DLD1 (cell line): ENCODE data around the gene TMEM150A.
"Not testable (repeated sequence)": the region's sequence is repeated elsewhere in the genome, so short reads cannot be mapped to it uniquely, and the experiment has no call there.

Experiments used
- in situ Hi-C: cut with HindIII; loops from 2 replicates; pipeline ENCODE4 v1.10.0; 2017; ENCODE audit warnings: low sequenced_read_pairs

TMEM150A gene

DNA sequence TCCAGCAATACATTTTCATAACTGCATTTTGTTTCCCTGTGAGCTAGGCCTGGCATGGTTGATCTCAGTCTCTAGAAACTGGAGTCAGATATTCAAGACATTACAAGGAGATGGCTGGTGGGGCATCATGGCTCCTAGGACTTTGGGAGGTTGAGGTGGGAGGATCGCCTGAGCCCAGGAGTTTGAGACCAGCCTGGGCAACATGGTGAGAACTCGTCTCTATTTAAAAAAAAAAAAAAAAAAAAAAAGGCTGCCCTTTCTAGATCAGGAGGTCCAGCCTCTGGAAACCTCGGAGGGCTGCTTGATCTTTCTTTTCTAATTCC lies 25.5 kb downstream of the TMEM150A start:
- in situ Hi-C loops: no loop called here

DNA sequence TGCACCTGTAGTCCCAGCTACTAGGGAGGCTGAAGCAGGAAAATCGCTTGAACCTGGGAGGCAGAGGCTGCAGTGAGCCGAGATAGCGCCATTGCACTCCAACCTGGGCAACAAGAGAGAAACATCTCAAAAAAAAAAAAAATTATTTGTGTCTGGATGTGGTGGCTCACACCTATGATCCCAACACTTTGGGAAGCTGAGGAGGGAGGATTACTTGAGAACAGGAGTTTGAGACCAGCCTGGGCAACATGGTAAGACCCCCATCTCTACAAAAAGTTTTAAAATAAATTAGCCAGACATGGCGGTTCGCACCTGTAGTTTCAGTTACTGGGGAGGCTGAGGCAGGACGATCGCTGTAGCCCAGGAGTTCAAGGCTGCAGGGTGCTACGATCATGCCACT lies 26.8 kb downstream of the TMEM150A start:
- in situ Hi-C loops: no loop called here

DNA sequence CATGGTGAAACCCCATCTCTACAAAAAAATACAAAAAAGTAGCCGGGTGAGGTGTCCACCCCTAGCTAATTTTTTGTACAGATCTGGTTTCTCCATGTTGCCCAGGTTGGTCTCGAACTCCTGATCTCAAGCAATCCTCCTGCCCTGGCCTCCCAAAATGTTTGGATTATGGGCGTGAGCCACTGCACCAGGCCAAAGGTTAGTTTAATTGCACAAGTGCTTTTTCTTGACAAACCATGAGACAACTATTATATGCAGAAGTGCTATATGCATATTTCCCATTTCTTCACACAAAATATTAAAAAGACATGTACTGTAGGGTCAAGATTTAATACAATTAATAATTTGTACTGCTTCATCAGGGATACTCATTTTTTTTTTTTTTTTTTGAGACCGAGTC lies 36.2 kb downstream of the TMEM150A start:
- in situ Hi-C loops: no loop called here

DNA sequence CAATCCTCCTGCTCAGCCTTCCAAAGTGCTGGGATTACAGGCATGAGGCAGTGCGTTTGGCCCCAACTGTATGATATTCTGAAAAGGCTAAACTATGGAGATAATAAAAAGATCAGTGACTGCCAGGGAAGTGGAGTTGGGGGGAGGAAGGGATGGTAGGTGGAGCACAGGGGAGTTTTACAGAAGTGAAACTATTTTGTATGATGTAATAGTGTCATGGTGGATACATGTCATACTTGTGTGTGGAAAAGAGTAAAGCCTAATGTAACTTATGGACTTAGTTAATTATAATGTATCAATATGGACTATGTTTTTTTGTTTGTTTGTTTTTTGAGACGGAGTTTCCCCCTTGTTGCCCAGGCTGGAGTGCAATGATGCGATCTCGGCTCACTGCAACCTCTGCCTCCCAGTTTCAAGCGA lies 38.3 kb downstream of the TMEM150A start:
- in situ Hi-C loops: no loop called here

DNA sequence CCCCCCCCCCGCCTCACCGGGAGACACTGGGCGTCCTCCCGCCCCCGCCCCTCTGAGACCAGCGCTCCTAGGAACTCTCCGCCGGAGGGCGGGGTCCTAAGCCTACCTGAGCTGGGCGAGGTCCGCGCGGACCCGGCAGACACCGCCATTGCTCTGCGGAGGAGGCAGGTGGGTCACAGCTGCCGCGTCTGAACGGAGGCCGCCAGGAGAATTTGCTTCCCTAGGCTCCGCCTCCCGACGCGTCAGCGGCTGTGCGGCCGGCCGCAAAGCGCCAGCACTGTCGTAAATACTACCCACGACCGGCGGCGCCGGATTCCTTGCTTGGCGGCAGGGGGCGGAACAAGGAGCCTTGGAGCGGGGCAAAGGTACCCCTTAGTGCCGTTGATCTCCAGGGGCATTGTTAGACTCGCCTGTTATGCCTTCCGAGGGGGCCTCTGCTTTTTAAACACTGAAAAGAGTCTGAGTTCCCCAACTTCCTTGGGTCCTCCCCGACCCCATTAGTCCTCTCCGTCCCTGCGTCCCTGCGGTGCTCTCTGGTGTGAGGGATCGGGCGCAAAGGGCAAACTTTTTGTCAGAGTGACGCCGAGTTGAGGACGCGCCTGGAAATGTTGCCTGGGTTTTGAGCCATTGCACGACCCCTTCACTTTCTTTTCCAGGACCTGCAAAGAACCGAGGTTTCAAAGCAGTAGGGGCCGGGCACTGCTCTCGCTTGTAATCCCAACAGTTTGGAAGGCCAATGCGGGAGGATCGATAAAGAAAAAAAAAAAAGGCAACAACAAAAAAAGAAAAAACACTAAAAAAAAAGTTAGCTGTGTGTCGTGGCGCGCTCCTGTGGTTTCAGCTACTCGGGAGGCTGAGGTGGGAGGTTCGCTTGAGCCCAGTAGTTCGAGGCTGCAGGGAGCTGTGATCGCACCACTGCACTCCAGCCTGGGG lies 41.0 kb downstream of the TMEM150A start, which contains the start of gene GGCX:
Gene GGCX, minus strand, starts transcription at position 214 of the 933 bp plus-strand sequence. Its CDS starts 65 bp downstream, at position 149.
- in situ Hi-C loops: no loop called here

DNA sequence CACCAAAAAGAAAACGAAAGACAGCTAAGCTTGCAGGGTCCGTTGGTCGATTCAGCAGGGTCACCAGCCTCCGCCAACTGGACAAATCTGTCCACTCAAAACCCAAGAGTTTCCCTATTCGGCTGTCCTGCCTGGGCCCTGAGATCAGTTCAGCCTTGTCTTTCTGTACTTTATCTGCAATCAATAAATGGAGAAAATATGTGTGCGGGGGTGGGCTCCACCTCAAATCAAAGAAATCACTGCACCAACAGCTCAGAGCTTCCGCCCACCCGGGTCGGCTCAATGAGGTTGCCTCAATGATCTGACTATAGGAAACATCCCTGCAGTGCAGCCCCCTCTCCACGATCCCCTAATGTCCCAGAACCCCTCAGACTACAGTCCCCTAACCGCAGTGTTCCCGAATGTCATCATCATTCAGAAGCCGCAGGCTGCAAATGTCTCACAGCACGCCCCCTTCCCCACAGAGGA lies 41.7 kb downstream of the TMEM150A start:
- in situ Hi-C loops: no loop called here

DNA sequence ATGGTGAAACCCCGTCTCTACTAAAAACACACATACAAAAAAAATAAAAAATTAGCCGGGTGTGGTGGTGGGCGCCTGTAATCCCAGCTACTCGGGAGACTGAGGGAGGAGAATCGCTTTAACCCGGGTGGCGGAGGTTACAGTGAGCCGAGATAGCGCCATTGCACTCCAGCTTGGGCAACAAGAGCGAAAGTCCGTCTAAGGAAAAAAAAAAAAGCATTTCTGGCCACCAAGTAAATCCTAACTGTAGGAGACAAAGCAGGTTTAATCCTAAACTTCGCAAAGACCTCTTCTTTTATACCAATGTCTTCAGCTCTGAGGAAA lies 42.1 kb downstream of the TMEM150A start:
- in situ Hi-C loops: not testable (repeated sequence)

DNA sequence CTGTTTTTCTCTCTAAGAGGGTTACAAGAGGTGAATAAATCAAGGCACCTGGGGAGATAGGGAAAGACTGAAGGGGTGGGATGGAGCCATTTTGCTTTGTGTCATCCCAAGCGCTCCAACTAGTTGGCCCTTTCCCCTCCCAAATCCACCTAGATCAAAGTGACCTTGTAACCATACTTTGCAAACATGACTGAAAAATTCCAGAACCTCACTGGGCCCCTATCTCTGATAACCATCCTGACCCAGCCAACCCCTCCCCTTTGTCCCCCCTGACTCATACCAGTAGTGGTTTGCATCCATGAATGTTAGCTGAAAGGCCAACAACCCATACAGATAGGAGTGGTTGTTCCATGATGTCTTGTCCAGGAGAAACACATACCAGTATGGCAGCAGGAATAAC lies 44.3 kb downstream of the TMEM150A start:
- in situ Hi-C loops: no loop called here

DNA sequence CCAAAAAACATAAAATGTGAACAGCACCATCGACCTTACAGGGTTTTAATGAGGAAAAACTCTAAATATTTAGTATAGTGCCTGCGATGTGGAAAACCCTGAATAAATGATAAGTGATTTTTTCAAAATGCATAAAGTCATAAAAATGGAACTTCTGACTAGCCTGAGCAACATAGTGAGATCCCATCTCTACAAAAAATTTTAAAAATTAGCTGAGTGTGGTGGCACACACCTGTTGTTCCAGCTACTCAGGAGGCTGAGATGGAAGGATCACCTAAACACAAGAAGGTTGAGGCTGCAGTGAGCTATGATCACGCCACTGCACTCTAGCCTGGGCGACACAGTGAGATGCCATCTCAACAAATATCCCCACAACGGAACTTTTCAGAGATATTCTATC lies 45.4 kb downstream of the TMEM150A start:
- in situ Hi-C loops: no loop called here

DNA sequence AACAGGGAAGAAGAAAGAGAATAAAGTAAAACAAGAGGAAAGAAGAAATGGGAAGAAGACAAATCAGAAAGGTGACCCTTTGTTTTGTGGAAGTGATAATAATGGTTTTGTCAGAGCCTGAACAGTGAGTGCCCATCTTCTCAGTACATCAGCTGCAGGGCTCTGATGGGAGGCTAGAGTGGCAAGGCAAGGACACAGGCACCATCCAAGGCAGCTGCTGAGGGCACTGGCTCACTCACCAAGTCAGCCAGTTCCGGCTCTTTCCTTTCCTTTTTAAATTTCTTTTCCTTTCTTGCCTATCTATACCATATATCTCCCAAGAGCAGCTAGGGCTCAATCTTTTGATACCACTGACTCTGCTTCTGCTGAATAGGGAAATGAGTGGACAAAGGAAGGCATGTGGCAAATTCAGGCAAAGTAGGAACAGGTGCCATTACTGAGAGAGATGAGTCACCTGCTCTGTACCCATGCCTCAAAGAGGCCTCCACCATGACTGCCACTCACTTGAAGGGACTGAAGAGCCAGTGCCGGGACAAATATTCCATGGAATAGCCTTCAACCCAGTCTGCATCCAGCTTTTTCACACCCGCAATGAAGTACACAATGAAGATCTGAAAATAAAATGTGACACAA lies 47.4 kb downstream of the TMEM150A start:
- in situ Hi-C loops: no loop called here

DNA sequence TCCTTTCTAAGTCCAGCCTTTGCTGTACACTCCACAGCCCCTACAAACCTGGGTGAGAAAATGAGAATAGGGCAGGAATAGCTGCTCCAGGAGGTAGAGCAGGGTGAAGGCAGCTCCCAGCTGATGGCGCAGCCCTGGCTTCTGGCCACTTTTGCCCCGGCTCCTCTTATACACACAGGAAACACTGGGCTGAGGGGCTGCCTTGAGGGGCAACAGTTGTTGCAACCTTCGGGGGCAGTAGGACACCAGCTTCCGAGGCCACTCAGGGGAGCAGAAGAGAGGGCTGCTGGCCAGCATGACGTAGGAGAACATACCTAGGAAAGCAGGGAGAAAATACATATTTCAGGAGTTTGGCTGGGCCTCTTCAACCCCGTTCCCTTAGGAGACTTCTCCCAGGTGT lies 49.3 kb downstream of the TMEM150A start:
- in situ Hi-C loops: no loop called here

DNA sequence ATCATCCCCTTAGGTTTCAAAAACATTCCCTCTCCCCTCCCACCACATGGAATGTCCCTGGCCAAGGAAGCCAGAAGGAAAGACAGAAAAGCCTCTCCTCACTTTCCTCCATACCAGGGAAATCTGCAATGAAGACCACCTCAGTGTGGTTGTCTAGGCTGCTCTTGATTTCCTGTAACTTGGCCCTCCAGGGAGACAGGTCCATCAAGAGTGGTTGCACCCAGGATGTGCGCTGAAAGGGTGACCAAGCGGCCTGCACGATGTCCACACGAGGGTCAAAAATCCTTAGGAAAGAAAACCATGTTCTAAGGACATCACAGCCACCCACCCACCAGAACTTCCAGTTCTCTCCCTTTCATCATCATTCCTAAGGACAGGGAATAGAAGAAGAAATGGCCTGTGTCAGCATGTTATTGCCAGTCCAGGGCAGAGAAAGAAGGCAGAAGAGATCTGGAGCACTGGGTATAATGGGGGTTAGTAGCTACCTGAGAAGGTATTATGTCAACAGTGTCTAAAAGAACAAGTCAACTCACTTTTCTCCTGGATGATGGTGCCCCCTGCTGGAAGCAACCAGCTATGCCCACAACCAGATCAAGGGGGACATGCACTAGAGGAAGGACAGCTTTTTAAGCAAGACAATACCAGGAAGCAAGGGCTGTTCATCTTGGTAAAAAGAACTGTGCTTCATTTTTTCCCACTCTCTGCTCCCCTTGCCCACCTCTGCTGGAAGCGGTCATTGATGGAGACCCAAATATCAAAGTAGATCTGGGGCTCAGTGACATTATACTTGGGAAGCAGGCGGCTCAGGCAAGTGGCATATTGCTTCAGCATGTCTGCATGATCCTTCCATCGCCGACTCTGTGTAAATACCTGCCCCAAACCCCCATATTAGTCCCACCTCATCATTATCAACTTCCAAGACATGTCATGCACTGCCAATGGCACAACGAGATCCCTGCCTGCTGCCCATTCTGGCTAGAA lies 50.5 kb downstream of the TMEM150A start:
- in situ Hi-C loops: no loop called here

DNA sequence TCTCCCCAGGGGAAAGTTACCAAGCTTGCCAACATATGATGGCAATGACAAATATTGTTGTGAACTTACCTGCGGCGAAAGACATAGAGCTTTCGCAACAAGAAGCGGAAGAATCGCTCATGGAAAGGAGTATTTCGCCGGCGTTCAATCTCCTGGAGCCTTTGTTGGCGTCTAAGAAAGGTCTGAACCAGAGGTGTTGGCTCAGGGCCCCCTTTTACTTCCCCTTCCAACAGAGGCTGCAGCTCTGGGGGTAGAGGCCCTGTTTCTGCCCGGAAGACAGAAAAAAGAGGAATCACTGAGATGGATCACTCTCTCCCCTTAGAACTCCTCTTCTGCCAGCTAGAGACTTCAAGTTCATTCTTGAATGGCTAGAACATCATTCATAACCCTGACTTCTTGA lies 52.0 kb downstream of the TMEM150A start:
- in situ Hi-C loops: no loop called here

DNA sequence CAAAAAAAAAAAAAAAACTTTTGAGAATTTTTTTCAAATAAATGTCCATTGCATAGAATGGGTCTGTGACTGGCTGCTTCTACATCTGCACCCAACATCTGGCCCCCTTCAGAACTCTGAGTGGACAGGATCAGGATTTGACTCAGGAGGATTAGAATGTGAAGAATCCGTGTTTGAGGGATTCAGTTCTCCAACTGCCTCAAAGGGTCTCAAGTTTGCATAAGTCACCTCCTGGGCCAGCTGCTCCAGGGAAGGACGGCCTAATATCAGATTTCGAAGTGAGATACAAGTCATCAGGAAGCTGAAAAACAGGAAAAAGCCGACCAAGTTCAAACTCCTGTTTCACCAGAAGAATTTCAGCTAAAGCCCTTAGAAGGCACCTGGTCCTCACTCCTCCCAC lies 52.7 kb downstream of the TMEM150A start:
- in situ Hi-C loops: loop anchor here (25.0 kb wide), 1 partner anchor 138 kb away; the partner anchor contains the start of genes CAPG and SH2D6

DNA sequence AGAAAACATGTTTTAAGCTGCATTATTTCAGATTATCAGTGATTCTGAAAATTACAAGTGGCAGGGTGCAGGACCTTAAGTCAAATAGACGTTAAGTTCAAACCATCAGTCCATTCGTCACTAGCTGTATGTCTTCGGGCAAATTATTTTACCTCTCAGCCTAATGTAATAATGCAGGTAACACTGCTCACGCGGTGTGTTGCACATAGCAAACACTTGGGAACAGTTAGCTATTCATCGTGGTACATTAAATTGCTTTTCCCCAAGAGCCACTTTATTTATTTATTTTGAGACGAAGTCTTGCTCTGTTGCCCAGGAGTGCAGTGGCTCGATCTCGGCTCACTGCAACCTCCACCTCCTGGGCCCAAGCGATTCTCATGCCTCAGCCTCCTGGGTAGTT lies 53.4 kb downstream of the TMEM150A start:
- in situ Hi-C loops: loop anchor here (25.0 kb wide), 1 partner anchor 137 kb away; the partner anchor contains the start of genes CAPG and SH2D6

DNA sequence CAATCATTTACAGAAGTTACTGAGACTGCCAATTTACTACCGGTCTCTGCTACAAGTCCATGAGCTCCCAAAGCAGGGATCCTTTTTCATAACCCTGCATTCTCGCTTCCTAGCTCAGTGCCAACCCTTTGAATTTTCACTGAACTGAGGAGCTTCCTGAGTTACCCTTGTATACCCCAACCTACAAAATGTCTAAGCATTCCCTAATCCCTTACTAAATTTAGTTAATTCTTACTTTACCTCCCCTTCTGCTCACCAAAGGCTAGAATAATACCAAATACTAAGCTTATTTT lies 53.9 kb downstream of the TMEM150A start:
- in situ Hi-C loops: loop anchor here (25.0 kb wide), 1 partner anchor 136 kb away; the partner anchor contains the start of genes CAPG and SH2D6
